DOHH2 (cell line): ENCODE results near the gene CIAO3.

ENCODE experiments used
- EZH2phosphoT487 ChIP-seq: fragments of 200-600 bp; sonication (generic); IDR thresholded peaks from 2 replicates; pipeline ENCODE4 v1.6.1; 2017; ENCODE audit warnings: borderline replicate concordance, mild to moderate bottlenecking, antibody characterized with exemption, low read length, moderate library complexity, mixed read lengths
- TF ChIP-seq, protein P1 (sequence below): fragments of 200-600 bp; sonication (generic); IDR thresholded peaks from one replicate; pipeline ENCODE4 v1.5.1; 2014; ENCODE audit warnings: antibody characterized with exemption, mild to moderate bottlenecking, low read depth, low read length; ENCODE audit not compliant: poor library complexity, severe bottlenecking

GRCh38 chr16:772959-773358 is 32.2 kb upstream of the CIAO3 start:
- TF ChIP-seq, protein P1, sequence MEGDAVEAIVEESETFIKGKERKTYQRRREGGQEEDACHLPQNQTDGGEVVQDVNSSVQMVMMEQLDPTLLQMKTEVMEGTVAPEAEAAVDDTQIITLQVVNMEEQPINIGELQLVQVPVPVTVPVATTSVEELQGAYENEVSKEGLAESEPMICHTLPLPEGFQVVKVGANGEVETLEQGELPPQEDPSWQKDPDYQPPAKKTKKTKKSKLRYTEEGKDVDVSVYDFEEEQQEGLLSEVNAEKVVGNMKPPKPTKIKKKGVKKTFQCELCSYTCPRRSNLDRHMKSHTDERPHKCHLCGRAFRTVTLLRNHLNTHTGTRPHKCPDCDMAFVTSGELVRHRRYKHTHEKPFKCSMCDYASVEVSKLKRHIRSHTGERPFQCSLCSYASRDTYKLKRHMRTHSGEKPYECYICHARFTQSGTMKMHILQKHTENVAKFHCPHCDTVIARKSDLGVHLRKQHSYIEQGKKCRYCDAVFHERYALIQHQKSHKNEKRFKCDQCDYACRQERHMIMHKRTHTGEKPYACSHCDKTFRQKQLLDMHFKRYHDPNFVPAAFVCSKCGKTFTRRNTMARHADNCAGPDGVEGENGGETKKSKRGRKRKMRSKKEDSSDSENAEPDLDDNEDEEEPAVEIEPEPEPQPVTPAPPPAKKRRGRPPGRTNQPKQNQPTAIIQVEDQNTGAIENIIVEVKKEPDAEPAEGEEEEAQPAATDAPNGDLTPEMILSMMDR = no peak
- TF ChIP-seq EZH2phosphoT487 = no peak
